ENCODE data around the gene CNBP.

DNA sequence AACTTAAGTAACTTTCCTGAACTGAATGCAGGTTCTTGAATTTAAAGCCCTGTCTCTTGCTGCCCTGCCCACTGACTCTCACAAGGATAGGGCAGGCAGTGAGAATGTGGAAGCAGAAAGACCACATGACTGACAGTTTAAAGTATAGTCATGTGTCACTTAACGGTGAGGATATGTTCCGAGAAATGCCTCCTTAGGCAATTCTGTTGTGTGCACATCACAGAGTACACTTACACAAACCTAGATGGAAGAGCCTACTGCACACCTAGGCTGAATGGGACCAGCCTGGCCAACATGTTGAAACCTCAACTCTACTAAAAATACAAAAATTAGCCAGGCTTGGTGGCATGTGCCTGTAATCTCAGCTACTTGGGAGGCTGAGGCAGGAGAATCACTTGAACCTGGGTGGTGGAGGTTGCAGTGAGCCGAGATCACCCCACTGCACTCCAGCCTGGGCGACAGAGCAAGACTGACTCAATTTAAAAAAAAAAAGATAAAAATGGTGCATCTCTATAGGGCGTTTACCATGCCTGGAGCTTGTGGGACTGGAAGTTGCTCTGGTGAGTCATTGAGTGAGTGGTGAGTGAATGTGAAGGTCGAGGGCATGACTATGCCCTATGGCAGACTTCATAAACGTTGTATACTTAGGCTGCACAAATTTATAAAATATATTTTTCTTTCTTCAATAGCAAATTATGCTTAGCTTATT is 46.8 kb upstream of the CNBP start:
- TF ChIP-seq EZH2 (IDR thresholded peaks at IDR 0.05; ENCODE audit: insufficient read depth, low read length): no peak
- TF ChIP-seq, protein P1, sequence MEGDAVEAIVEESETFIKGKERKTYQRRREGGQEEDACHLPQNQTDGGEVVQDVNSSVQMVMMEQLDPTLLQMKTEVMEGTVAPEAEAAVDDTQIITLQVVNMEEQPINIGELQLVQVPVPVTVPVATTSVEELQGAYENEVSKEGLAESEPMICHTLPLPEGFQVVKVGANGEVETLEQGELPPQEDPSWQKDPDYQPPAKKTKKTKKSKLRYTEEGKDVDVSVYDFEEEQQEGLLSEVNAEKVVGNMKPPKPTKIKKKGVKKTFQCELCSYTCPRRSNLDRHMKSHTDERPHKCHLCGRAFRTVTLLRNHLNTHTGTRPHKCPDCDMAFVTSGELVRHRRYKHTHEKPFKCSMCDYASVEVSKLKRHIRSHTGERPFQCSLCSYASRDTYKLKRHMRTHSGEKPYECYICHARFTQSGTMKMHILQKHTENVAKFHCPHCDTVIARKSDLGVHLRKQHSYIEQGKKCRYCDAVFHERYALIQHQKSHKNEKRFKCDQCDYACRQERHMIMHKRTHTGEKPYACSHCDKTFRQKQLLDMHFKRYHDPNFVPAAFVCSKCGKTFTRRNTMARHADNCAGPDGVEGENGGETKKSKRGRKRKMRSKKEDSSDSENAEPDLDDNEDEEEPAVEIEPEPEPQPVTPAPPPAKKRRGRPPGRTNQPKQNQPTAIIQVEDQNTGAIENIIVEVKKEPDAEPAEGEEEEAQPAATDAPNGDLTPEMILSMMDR (IDR thresholded peaks at IDR 0.05; ENCODE audit: insufficient read depth, low read depth, low read length): no peak
